ENCODE results near the gene RAMP3.

The RAMP3 gene

GRCh38 chr7:45180084-45180986 is 22.7 kb downstream of the RAMP3 start:
- DNase-seq: no peak

- DNase-seq: no peak
Observed at GRCh38 chr7:45181286-45181960, 23.8 kb downstream of the RAMP3 start.

- DNase-seq: no peak
Observed at GRCh38 chr7:45181991-45182855, 24.6 kb downstream of the RAMP3 start.

- DNase-seq: no peak
Observed at GRCh38 chr7:45182856-45183710, 25.5 kb downstream of the RAMP3 start.

GRCh38 chr7:45183711-45184210 is 26.2 kb downstream of the RAMP3 start:
- DNase-seq: no peak

GRCh38 chr7:45184326-45185027 is 26.9 kb downstream of the RAMP3 start:
- no peak for DNase-seq

- no peak for DNase-seq
Observed at GRCh38 chr7:45185028-45185863, 27.7 kb downstream of the RAMP3 start.

- no peak for DNase-seq
Observed at GRCh38 chr7:45185864-45186250, 28.3 kb downstream of the RAMP3 start.

- DNase-seq: no peak
Observed at GRCh38 chr7:45186261-45186813, 28.7 kb downstream of the RAMP3 start.

GRCh38 chr7:45187089-45187945 is 29.7 kb downstream of the RAMP3 start:
- DNase-seq: no peak

GRCh38 chr7:45187946-45188411 is 30.4 kb downstream of the RAMP3 start:
- DNase-seq: no peak

- no peak for DNase-seq
Observed at GRCh38 chr7:45188736-45189135, 31.1 kb downstream of the RAMP3 start.

GRCh38 chr7:45189151-45189970 is 31.8 kb downstream of the RAMP3 start:
- no peak for DNase-seq

- DNase-seq: no peak
Observed at GRCh38 chr7:45190406-45191165, 33.0 kb downstream of the RAMP3 start.

- DNase-seq: no peak
Observed at GRCh38 chr7:45191396-45191795, 33.8 kb downstream of the RAMP3 start.

- no peak for DNase-seq
Observed at GRCh38 chr7:45192621-45193041, 35.0 kb downstream of the RAMP3 start.

GRCh38 chr7:45193828-45194227 is 36.2 kb downstream of the RAMP3 start:
- DNase-seq: no peak
